CD4-positive, alpha-beta memory T cell (primary cell): Measurements from ENCODE around the gene GRAMD1C. TPM values are rescaled to one million over a fixed set of nuclear protein-coding genes. Genes with fewer than 3 reads are reported as not detected.

Source experiments
- polyA plus RNA-seq, 2 donors: library from polyadenylated mRNA; unstranded; fragments of 300-500 nt; fragmentation: Illumina TruSeq; gene quantifications; one replicate each; pipeline ENCODE4 v1.2.3, GENCODE V29; 2021
- total RNA-seq, 2 experiments: library from RNA; stranded (reverse); gene quantifications; one replicate each; pipeline ENCODE4 v1.2.3, GENCODE V29; 2021

Gene GRAMD1C
- total and polyA plus RNA-seq, 4 experiments from 2014 or later = 0.45 to 2.8 (median 2.6) TPM; not detected in 1

Other genes starting within 250 kb of the GRAMD1C start
- gene USF3, start 142.1 kb upstream of the GRAMD1C start, total RNA-seq = 10 to 100 TPM; 23.3 to 23.7 TPM
- 1 to 10 TPM; 1.4 to 5.8 TPM for gene USF3, start 142.1 kb upstream of the GRAMD1C start, polyA plus RNA-seq
- 10 to 100 TPM; 65.1 to 69.9 TPM for gene NAA50, start 92.5 kb upstream of the GRAMD1C start, total RNA-seq
- gene NAA50, start 92.5 kb upstream of the GRAMD1C start, polyA plus RNA-seq = 10 to 100 TPM; 77.5 to 77.7 TPM
- gene ATP6V1A, start 91.8 kb upstream of the GRAMD1C start, total RNA-seq = 10 to 100 TPM; 24.1 to 26.1 TPM
- 10 to 100 TPM; 22.7 to 26.6 TPM for gene ATP6V1A, start 91.8 kb upstream of the GRAMD1C start, polyA plus RNA-seq
- 1 to 10 TPM; 5.2 to 7.3 TPM for gene ZDHHC23, start 109.2 kb downstream of the GRAMD1C start, total RNA-seq
- 1 to 10 TPM in 1 of 2 donors, under 1 TPM in 1; 0.82 to 1.0 TPM for gene ZDHHC23, start 109.2 kb downstream of the GRAMD1C start, polyA plus RNA-seq
- gene CCDC191, start 217.7 kb downstream of the GRAMD1C start, total RNA-seq = 1 to 10 TPM; 5.7 to 7.1 TPM
- gene CCDC191, start 217.7 kb downstream of the GRAMD1C start, polyA plus RNA-seq = 1 to 10 TPM; 1.3 to 2.1 TPM
- 10 to 100 TPM; 29.4 to 35.7 TPM for gene QTRT2, start 217.9 kb downstream of the GRAMD1C start, total RNA-seq
- 10 to 100 TPM; 14.3 to 15.2 TPM for gene QTRT2, start 217.9 kb downstream of the GRAMD1C start, polyA plus RNA-seq